Fibroblast of the aortic adventitia (primary cell): ENCODE measurements around the gene CTPS1. TPM values are rescaled to one million over a fixed set of nuclear protein-coding genes. Genes with fewer than 3 reads are reported as not detected.

Experiments
- DNase-seq: peaks from one replicate; pipeline ENCODE4 v3.0.0-alpha.2; 2010; ENCODE audit warnings: low read depth
- H3K4me3 ChIP-seq: 2 replicates; pipeline ENCODE4 v1.5.1; 2011; ENCODE audit warnings: low read depth, mild to moderate bottlenecking, control low read depth, low read length, moderate library complexity
- total RNA-seq: library from RNA; depleted of rRNA; stranded (reverse); fragments of >200 nt; gene quantifications from 2 replicates; pipeline ENCODE4 v1.2.3, GENCODE V29; 2012; ENCODE audit warnings: low replicate concordance
- TF ChIP-seq, protein P1 (sequence below): IDR thresholded peaks from 2 replicates; pipeline ENCODE4 v1.5.1; 2011; ENCODE audit warnings: mild to moderate bottlenecking, low read length, control low read depth, inconsistent platforms; ENCODE audit not compliant: insufficient read depth

The CTPS1 gene
- total RNA-seq, 1 donor: 22.9 TPM

DNA sequence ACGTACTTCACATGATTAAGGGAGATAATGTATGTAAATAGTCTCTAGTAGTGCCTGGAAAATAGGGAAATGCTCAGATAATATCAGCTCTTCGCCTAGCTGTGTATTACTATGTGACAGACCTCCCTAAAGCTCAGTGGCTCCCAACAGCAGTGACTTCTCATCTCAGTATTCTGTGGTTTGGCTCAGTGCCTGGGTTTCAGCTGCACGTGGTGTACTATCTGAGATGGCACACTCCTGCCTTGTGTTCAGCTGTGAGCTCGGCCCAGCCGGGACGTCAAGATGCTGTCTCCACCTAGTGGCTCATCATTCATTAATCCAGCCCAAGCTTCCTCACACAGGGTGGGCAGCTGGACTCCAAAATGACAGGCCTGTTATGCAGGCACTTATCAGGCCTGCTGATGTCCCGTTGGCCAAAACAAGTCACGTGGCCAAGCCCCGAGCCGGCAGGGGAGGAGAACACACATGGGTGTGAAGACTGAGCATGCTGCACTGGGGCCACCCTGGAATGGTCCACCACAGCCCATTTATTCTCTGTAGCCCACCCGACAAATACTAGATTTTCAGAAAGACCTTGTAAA, 24.2 kb downstream of the CTPS1 start:
- TF ChIP-seq, protein P1, sequence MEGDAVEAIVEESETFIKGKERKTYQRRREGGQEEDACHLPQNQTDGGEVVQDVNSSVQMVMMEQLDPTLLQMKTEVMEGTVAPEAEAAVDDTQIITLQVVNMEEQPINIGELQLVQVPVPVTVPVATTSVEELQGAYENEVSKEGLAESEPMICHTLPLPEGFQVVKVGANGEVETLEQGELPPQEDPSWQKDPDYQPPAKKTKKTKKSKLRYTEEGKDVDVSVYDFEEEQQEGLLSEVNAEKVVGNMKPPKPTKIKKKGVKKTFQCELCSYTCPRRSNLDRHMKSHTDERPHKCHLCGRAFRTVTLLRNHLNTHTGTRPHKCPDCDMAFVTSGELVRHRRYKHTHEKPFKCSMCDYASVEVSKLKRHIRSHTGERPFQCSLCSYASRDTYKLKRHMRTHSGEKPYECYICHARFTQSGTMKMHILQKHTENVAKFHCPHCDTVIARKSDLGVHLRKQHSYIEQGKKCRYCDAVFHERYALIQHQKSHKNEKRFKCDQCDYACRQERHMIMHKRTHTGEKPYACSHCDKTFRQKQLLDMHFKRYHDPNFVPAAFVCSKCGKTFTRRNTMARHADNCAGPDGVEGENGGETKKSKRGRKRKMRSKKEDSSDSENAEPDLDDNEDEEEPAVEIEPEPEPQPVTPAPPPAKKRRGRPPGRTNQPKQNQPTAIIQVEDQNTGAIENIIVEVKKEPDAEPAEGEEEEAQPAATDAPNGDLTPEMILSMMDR: peak; percentile 58
- peak; percentile 99 for DNase-seq
- no peak overlapping the region for H3K4me3 ChIP-seq

DNA sequence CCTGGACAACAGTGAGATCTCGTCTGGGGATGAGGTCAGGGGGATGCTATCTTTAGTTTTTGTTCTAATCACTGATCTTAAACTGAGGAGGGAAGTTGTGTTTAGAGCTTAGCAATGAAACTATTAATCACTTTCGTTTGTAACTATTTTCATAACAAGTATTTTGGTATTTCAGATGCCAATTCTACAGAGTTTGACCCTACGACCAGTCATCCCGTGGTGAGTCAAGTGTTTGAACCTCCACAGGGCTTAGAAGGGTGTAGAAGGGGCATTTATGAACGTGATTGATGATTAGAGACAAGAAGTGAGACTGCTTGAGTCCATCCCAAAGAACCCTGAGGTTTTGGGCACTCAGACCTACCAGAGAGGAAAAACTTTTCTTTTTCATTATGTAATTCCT, 26.4 kb downstream of the CTPS1 start:
- TF ChIP-seq, protein P1: no peak
- H3K4me3 ChIP-seq: no peak overlapping the region
- DNase-seq: no peak

DNA sequence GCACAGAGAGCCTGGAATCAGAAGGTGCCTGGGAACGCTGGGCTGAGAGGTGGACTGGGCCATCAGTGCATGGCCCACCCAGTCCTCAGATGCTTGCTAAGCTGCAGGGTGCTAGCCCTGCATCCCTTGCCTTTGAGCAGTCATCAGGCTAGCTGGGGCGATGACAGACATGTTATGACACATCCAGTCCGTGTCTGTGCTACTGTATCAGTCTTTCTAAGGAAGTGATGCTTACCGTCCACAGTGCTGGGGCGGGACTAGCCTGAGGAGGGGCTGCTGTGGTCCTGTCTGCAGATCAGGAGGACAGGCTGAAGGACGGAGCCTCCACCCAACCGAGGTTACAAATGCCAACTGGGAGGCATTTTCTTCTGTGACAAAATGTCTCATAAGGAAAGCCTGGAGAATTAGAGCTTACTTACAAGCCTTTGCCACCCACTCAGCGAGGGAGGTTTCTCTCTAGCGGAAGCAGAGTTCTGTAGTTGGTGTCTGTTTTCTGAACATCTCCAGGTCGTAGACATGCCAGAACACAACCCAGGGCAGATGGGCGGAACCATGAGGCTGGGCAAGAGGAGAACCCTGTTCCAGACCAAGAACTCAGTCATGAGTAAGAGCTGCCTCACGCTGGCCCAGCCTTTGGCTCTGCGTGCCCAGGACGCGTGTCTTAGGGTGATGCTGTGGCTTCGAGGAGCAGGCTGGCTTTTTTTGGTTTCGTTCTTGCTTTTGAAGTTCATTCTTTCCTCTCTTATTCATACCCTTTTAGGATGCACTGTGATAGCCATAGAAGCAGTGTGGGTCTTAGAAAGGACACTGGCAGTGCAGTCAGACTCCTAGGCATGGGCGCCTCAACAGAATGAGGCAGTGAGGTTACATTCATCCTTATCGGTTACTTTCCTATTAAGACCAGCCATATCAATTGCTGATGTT, 27.7 kb downstream of the CTPS1 start:
- TF ChIP-seq, protein P1: no peak
- no peak overlapping the region for H3K4me3 ChIP-seq
- DNase-seq: no peak

DNA sequence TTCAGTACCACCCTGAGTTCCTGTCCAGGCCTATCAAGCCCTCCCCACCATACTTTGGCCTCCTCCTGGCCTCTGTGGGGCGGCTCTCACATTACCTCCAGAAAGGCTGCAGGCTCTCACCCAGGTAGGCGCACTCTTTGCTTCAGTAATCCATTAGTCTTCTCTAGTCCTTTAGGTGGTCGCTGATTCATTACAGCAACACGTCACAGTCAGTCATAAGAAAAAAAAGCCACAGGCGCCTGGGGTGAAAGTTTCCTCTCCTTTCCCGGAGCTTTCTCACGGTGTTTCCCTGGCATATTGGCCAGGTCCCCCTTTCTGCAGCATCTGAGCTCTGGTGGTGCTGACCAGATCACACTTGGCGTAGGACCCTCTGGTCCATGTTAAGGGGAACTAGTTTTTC, 30.0 kb downstream of the CTPS1 start:
- TF ChIP-seq, protein P1: no peak

DNA sequence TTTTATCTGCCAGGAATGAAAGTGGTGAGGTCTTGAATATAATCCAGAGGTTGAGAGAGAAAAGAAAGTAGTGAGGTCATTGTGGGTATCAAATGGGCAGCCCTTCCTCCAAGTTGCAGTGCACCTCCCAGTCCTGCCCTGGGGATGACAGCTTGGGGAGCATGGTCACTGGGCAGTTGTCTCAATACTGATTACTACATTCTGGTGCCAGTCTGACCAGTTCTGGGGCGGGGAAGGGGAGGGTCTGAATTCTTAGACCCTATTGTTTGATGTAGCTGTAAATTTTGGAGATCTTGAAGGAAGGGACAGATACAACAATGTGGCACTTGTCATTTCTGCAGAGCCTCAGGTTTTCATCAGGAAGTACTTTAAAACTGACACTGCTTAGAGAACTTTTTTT, 30.8 kb downstream of the CTPS1 start:
- TF ChIP-seq, protein P1: no peak
- no peak overlapping the region for H3K4me3 ChIP-seq
- no peak for DNase-seq

More for the DNA sequence above, 30.0 kb downstream of the CTPS1 start:
- DNase-seq: no peak
- no peak overlapping the region for H3K4me3 ChIP-seq

DNA sequence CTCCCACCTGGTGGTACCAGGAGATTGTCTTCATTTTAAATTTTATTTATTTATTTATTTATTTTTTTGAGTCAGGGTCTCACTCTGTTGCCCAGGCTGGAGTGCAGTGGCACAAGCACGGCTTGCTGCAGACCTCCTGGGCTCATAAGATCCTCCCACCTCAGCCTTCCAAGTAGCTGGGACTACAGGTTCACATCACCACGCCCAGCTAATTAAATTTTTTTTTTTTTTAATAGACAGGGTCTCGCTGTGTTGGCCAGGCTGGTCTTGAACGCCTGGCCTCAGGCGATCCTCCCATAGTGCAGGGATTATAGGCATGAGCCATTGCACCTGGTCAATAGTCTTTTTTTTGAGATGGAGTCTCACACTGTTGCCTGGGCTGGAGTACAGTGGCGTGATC, 33.5 kb downstream of the CTPS1 start:
- no peak overlapping the region for H3K4me3 ChIP-seq
- no peak for DNase-seq
- TF ChIP-seq, protein P1: no peak
